Osteoblast (primary cell): ENCODE measurements around the gene ELK4. TPM values are rescaled to one million over a fixed set of nuclear protein-coding genes. Genes with fewer than 3 reads are reported as not detected.

ENCODE experiments used
- DNase-seq: peaks from one replicate; pipeline ENCODE4 v3.0.0; 2011; ENCODE audit warnings: low spot score, mixed read lengths; ENCODE audit not compliant: insufficient read length; ENCODE audit errors: missing footprints
- H2AFZ ChIP-seq: 2 replicates; pipeline ENCODE4 v1.6.0; 2011; ENCODE audit warnings: mild to moderate bottlenecking, low read length
- H3K27ac ChIP-seq: 2 replicates; pipeline ENCODE4 v1.5.1; 2011; ENCODE audit warnings: mild to moderate bottlenecking, low read depth, low read length, moderate library complexity
- H3K27me3 ChIP-seq: 2 replicates; pipeline ENCODE4 v1.6.0; 2012; ENCODE audit warnings: mild to moderate bottlenecking, control low read depth, inconsistent platforms, low read length, moderate library complexity; ENCODE audit not compliant: insufficient read depth
- H3K36me3 ChIP-seq: 2 replicates; pipeline ENCODE4 v1.5.1; 2011; ENCODE audit warnings: mild to moderate bottlenecking, low read length, control low read depth, moderate library complexity; ENCODE audit not compliant: insufficient read depth
- H3K4me1 ChIP-seq: 2 replicates; pipeline ENCODE4 v1.5.1; 2011; ENCODE audit warnings: mild to moderate bottlenecking, low read length, control low read depth, moderate library complexity; ENCODE audit not compliant: insufficient read depth
- H3K4me2 ChIP-seq: 2 replicates; pipeline ENCODE4 v1.6.0; 2011; ENCODE audit warnings: mild to moderate bottlenecking, low read length; ENCODE audit not compliant: insufficient read depth
- H3K4me3 ChIP-seq: fragments of 200-600 bp; sonication (generic); 3 replicates; pipeline ENCODE4 v1.5.1; 2012; ENCODE audit warnings: mild to moderate bottlenecking, low read length, inconsistent platforms; ENCODE audit not compliant: insufficient read depth
- H3K79me2 ChIP-seq: 2 replicates; pipeline ENCODE4 v1.6.0; 2012; ENCODE audit warnings: mild to moderate bottlenecking, low read length, control low read depth, inconsistent platforms; ENCODE audit not compliant: insufficient read depth
- H3K9me3 ChIP-seq: 2 replicates; pipeline ENCODE4 v1.5.1; 2011; ENCODE audit warnings: low read depth, low read length, control low read depth
- H4K20me1 ChIP-seq: 2 replicates; pipeline ENCODE4 v1.6.0; 2012; ENCODE audit warnings: mild to moderate bottlenecking, low read length, control low read depth; ENCODE audit not compliant: insufficient read depth
- CTCF ChIP-seq: IDR thresholded peaks from 2 replicates; pipeline ENCODE4 v1.5.1; 2011; ENCODE audit warnings: mild to moderate bottlenecking, low read depth, low read length, moderate library complexity; ENCODE audit errors: extremely low read depth
- total RNA-seq: library from RNA; depleted of rRNA; stranded (reverse); fragments of >200 nt; gene quantifications from 2 replicates; pipeline ENCODE4 v1.2.3, GENCODE V29; 2012

Gene ELK4
- total RNA-seq, 1 donor: 27.1 TPM

GRCh38 chr1:205620269-205620668 is 11.5 kb downstream of the ELK4 start:
- Histone ChIP-seq H4K20me1 (peaks cover 6% of the 10 kb centered on the region), H3K4me2 (no peak overlapping the region), H3K4me3 (no peak overlapping the region), H3K79me2 (peaks cover 40% of the 10 kb centered on the region), H2AFZ (no peak overlapping the region), H3K27me3 (no peaks in the 10 kb centered on the region), H3K9me3 (no peaks in the 10 kb centered on the region), H3K36me3 (peaks cover 64% of the 10 kb centered on the region), H3K4me1 (no peaks in the 10 kb centered on the region), H3K27ac (no peak overlapping the region)
- DNase-seq: no peak
- TF ChIP-seq CTCF: no peak

- Histone ChIP-seq H3K36me3 (peaks cover 69% of the 10 kb centered on the region), H3K79me2 (peaks cover 34% of the 10 kb centered on the region)
- DNase-seq: no peak
Observed at GRCh38 chr1:205619376-205619775, 12.4 kb downstream of the ELK4 start.

GRCh38 chr1:205616563-205617293 is 15.1 kb downstream of the ELK4 start:
- H4K20me1 ChIP-seq: peaks cover 3% of the 10 kb centered on the region
- H3K27me3 ChIP-seq: no peaks in the 10 kb centered on the region
- no peak overlapping the region for H3K4me3 ChIP-seq
- H3K36me3 ChIP-seq: peaks cover 75% of the 10 kb centered on the region
- H3K27ac ChIP-seq: no peak overlapping the region
- no peak for DNase-seq
- no peak overlapping the region for H2AFZ ChIP-seq
- no peaks in the 10 kb centered on the region for H3K9me3 ChIP-seq
- H3K79me2 ChIP-seq: peaks cover 28% of the 10 kb centered on the region
- H3K4me2 ChIP-seq: no peak overlapping the region
- H3K4me1 ChIP-seq: no peaks in the 10 kb centered on the region
- no peak for TF ChIP-seq CTCF

More at GRCh38 chr1:205619376-205619775, 12.4 kb downstream of the ELK4 start:
- no peak for TF ChIP-seq CTCF
- Histone ChIP-seq H3K27me3 (no peaks in the 10 kb centered on the region), H3K4me1 (no peaks in the 10 kb centered on the region), H4K20me1 (peaks cover 6% of the 10 kb centered on the region), H3K27ac (no peak overlapping the region), H3K4me2 (no peak overlapping the region), H3K4me3 (no peak overlapping the region), H3K9me3 (no peaks in the 10 kb centered on the region), H2AFZ (no peak overlapping the region)

GRCh38 chr1:205615789-205616188 is 16.0 kb downstream of the ELK4 start:
- Histone ChIP-seq H2AFZ (no peak overlapping the region), H4K20me1 (peaks cover 3% of the 10 kb centered on the region), H3K9me3 (no peaks in the 10 kb centered on the region), H3K79me2 (peaks cover 27% of the 10 kb centered on the region), H3K4me2 (no peak overlapping the region), H3K4me3 (no peak overlapping the region), H3K27me3 (no peaks in the 10 kb centered on the region), H3K36me3 (peaks cover 70% of the 10 kb centered on the region), H3K4me1 (no peaks in the 10 kb centered on the region), H3K27ac (no peak overlapping the region)
- DNase-seq: no peak
- TF ChIP-seq CTCF: no peak
